Frontal cortex (tissue), 4 donors: ENCODE results near the gene HOXB9. TPM values are rescaled to one million over a fixed set of nuclear protein-coding genes. Genes with fewer than 3 reads are reported as not detected.

ENCODE experiments used
- DNase-seq, 2 donors: peaks; one replicate each; pipeline ENCODE4 v3.0.0; 2012; ENCODE audit warnings: low spot score in 2 of 2
- FAIRE-seq: peaks from 2 replicates; lab custom pipeline; 2012; peaks lifted over from hg19 to GRCh38; lab: Jason Lieb, UNC
- total RNA-seq: library from RNA; depleted of rRNA; stranded (reverse); fragments of >200 nt; gene quantifications from one replicate; pipeline ENCODE4 v1.2.3, GENCODE V29; 2014
- donor health status: control.
- donor health status: control.
- donor health status: control.

HOXB9 gene
- total RNA-seq, 1 donor from 2014 or later = not detected

- no peak for FAIRE-seq
- no peak for DNase-seq
Measured at GRCh38 chr17:48639982-48640857, 14.1 kb upstream of the HOXB9 start.

DNA sequence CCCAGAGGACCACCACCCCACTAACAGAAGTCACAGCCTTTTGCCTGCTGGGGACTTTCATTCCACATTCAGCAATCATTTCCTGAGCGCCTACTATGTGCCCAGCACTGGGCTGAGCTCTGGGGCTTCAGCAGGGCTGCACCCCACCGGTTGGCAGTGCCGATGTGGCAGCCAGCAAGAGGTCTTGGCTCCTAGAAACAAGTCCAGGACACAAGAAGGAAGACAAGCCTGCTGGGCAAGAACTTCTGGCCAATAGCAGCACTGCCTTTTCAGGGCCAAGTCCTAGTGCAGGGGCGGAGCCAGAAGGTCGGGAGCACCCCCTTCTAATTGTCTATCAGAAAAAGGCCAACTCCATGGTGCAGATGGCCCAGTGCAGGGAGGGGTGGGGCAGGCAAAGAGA is 13.0 kb upstream of the HOXB9 start:
- DNase-seq = no peak

DNA sequence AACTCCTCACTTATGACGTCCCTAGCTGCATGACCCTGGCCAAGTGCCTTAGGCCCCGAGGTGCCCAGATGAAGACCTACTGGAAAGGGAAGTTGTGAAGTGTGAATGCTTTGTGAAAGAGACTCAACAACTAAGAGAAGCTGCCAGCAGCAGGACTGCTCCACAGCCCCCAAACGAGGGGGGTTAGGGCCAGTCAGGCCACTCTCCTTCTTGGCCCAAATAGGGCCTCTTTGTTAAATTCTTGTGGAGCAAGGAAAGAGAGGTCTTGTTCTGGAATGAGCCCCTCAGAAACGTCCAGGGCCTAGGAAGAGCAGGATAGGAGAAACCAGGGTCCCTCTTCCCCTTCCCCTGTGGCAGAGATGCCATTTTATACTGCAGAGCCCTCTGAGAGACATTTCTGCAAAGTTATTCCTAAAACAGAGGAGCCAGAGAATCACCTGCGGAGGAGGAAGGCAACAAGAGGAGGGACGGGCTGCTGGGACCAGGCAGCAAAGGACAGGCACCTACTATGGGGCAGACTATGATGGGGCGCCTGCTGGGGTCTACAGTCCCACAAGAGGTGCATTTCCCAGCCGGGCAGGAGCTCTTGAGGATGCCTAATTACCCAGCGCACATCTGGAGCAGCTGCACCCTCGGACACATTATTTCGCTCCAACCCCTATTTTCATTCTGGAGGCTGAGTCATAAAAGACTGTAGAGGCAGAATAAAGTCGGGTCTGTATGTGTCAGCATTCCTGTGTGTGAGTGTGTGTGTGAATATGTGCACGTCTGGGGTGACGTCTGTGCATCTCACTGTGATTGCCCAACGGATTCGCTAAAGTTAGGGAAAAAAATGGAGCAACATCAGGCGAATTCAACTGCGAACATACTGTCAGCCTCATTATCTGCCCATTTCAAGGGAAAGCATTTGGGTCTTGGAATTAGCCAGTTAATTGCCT is 11.4 kb upstream of the HOXB9 start:
- DNase-seq = no peak
- no peak for FAIRE-seq

More for the DNA sequence above, 13.0 kb upstream of the HOXB9 start:
- FAIRE-seq = no peak

DNA sequence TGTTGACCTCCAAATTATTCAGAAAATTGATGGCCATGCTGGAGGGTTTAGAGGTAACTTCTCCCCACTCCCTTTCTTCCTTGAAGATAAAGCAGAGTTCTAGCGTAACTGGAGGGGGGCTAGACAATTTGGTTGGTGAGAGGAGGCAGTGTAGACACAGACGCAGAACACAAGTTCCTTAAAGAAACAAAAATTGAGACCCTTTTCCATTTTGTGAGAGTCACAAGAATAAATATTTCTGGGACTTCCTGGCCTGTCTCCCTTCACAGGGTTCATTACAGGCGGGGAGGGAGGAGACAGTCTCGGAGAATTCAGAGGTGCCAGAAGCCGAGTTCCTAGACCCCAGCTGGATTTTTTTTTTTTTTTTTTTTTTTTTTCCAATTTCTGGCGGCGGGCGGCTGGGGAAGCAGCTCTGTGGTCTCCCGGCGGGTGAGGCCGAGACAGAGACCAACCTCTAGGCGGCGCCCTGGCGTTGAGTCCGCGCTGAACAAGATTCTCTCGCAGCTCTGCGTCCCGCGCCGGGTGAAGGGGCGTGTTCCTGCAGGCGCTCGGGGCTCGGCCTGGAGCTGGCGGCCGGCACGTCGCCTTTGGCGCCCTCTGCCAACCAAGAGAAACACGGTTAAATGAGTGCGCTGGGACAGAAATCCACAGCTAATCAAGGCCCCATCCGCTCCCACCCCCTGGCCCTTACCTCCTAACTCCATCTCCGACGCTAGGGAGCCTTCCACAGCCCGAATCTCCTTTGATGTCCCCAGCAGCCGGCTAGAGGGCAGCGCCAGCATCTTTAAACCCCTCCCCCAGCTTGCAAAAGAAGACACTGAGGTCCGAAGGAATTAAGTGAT is 10.2 kb upstream of the HOXB9 start:
- FAIRE-seq (no peak), DNase-seq (no peak)

GRCh38 chr17:48634493-48635208 is 8.5 kb upstream of the HOXB9 start:
- no peak for FAIRE-seq

GRCh38 chr17:48633266-48633677 is 7.1 kb upstream of the HOXB9 start:
- DNase-seq (no peak), FAIRE-seq (no peak)

More at GRCh38 chr17:48634493-48635208, 8.5 kb upstream of the HOXB9 start:
- no peak for DNase-seq

DNA sequence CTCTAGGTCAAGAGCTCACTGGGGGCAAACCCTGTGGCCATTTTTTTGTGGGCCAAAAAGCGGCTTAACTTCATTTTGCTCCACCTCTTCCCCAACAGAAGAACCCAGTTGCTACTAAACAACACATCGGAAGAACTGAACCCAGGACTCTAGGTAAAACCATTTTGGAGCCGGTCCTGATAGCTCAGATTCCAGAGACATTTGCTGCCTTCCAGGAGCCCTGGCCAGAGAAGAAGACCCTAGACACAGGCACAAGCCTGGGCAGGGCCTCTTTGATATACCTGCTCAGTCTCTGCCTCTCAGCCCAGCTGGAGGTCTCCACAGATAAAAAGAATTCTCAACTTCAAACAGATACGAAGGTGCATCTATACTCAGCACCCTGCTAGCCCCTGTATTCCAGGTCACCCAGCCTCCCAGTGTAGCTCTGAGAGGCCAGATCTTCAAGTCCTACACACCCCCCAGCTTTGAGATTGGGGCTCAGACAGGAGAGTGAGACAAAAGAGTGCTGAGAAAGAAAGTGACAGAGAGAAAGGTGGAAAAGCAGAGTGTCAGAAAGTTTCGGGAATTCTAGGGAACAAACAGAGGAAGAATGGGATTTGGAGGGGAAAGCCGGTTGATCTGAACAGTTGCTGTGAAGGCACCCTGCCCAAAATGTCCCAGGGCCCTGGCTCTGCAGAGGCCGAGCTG is 6.6 kb upstream of the HOXB9 start:
- DNase-seq (no peak), FAIRE-seq (no peak)

GRCh38 chr17:48631693-48632578 is 5.8 kb upstream of the HOXB9 start:
- DNase-seq (no peak), FAIRE-seq (no peak)

GRCh38 chr17:48630925-48631692 is 5.0 kb upstream of the HOXB9 start:
- DNase-seq (no peak), FAIRE-seq (no peak)

DNA sequence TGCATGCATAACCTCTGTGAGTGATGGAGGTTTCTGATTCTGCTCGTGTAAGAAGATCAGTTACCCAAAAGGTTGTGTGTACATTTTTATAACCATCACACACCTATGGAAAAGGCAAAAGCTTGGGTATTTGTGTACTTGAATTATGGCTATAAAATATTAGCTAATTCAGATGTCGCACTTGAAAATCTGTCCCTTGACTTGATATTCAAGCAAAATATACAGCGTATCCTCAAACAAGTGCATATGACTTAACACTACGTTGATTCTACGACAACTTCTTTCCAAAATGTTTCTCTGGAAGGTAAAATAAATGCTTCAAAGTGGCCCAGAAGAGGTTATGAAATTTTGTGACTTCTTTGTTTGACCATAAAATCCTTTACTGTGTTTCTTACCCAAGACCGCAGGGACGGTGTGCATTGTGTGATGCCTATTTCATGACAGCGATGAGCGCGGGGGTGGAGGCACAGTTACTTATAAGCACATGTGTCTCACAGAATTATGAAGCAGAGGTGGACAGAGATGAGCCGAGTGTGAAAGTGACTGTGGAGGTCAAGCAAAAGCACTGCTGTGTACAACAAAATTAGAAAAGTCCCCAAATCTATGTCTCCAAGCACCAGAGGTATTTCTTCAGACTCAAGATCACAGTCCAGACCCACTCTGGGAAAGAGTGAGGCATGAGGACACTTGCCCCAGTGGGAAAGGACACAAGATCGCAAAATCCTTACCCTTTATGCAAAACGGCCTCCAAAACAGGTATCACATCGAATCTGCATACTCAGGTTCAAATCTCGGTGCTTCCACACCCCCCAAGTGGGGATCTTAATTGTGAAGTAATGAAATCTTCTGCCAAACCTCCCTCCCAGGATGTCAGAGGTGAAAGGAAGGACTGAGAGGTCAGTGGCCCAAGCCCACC is 4.1 kb upstream of the HOXB9 start:
- FAIRE-seq (no peak), DNase-seq (no peak)

DNA sequence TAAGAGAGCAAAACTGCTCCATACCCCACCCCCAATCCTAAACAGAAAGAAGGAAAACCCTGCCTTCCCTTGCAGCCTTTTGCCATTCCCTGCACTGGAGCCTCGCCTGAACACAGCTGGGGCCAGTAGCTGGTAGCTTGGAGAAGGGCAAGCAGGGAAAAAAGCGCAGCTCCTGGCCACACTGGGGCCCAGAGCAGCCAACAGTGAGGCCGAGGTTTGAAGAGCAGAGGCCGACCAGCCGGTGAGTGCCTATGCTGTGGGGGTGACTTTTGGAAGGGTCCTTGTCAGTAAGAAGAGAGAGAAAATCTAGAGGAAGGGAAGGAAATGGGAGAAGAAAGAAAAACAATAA is 3.2 kb upstream of the HOXB9 start:
- DNase-seq (no peak), FAIRE-seq (no peak)

DNA sequence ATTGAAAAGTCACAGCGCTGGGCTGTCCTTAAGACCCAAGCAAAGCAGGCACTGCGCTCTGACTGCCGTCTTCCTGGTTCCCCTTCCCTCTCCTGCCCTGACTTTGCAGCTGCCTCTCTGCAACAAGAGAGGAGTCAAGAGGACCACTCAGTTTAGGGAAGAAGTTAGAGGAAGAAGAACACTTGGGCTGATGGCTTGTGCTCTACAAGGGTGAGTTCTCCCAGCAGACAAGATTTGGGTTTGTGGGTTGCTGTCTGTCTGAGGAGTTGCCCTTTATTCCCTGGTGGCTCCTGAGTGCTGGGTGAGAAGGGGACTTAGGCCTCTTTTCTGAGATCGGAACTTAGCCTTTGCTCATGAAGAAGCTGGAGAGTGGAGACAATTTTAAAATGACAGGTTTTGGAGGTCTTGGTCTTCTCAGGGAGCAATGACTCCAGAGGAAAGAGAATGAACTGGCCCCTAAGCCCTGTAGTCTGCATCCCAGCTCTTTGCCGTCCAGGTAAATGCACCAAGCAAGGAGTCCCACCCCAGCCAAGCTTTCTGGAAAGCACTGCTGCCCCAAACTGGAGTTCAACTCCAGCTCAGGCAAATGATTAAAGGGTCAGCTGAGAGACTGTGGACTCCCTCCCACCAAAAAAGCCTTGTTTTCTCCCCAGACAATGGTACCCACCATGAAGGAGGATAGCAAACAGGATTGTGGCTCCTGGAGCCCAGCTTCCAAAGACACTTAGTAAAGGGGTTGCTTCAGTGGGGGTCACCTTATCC is 2.7 kb upstream of the HOXB9 start:
- DNase-seq (no peak), FAIRE-seq (no peak)

- DNase-seq (no peak), FAIRE-seq (no peak)
Measured at GRCh38 chr17:48627623-48628521, 1.7 kb upstream of the HOXB9 start.

GRCh38 chr17:48627118-48627597 is 1.0 kb upstream of the HOXB9 start:
- no peak for FAIRE-seq
- no peak for DNase-seq
